GM23338 (cell line): ENCODE measurements around the gene MAGI1. TPM values are rescaled to one million over a fixed set of nuclear protein-coding genes. Genes with fewer than 3 reads are reported as not detected.
A peak's percentile ranks its signal among the peaks of the same experiment; 100 is the strongest.

Source experiments
- ATAC-seq: fragments of 200-7000 bp; cut with Tn5 transposase; 3 replicates; pipeline ENCODE4 v1.9.1; 2020
- DNase-seq: peaks from one replicate; pipeline ENCODE4 v3.0.0-alpha.2; 2015; ENCODE audit warnings: low spot score
- H2AFZ ChIP-seq: fragments of 200-600 bp; sonication (generic); 2 replicates; pipeline ENCODE4 v1.8.0; 2016; ENCODE audit warnings: antibody characterized with exemption, mild to moderate bottlenecking, moderate library complexity
- H3F3A ChIP-seq: fragments of 200-600 bp; sonication (generic); replicated peaks from 2 replicates; pipeline ENCODE4 v1.8.0; 2017; ENCODE audit warnings: antibody characterized with exemption, mixed run types, low read depth
- H3K27ac ChIP-seq: fragments of 200-600 bp; sonication (generic); 2 replicates; pipeline ENCODE4 v1.6.1; 2016; ENCODE audit warnings: low read depth
- H3K27me3 ChIP-seq: fragments of 200-600 bp; sonication (generic); 2 replicates; pipeline ENCODE4 v1.8.0; 2016; ENCODE audit warnings: mild to moderate bottlenecking, mixed run types, moderate library complexity; ENCODE audit not compliant: insufficient read depth
- H3K36me3 ChIP-seq: fragments of 200-600 bp; sonication (generic); 2 replicates; pipeline ENCODE4 v1.8.0; 2016; ENCODE audit warnings: mild to moderate bottlenecking; ENCODE audit not compliant: insufficient read depth
- H3K4me1 ChIP-seq: fragments of 200-600 bp; sonication (generic); 2 replicates; pipeline ENCODE4 v1.8.0; 2016; ENCODE audit warnings: mild to moderate bottlenecking, moderate library complexity; ENCODE audit not compliant: insufficient read depth
- H3K4me2 ChIP-seq: fragments of 200-600 bp; sonication (generic); 2 replicates; pipeline ENCODE4 v1.7.1; 2017; ENCODE audit warnings: mixed run types
- H3K4me3 ChIP-seq: fragments of 200-600 bp; sonication (generic); 2 replicates; pipeline ENCODE4 v1.6.1; 2016; ENCODE audit warnings: mixed run types
- H3K79me2 ChIP-seq: fragments of 200-600 bp; sonication (generic); replicated peaks from 2 replicates; pipeline ENCODE4 v1.8.0; 2017; ENCODE audit warnings: mild to moderate bottlenecking; ENCODE audit not compliant: insufficient read depth
- H3K9me2 ChIP-seq: fragments of 200-600 bp; sonication (generic); 2 replicates; pipeline ENCODE4 v1.8.0; 2017; ENCODE audit not compliant: insufficient read depth
- H4K20me1 ChIP-seq: fragments of 200-600 bp; sonication (generic); replicated peaks from 2 replicates; pipeline ENCODE4 v1.8.0; 2017; ENCODE audit warnings: mild to moderate bottlenecking; ENCODE audit not compliant: insufficient read depth
- H3K27ac Mint-ChIP-seq: 2 replicates; pipeline ENCODE4 v1.8.0; 2020; ENCODE audit warnings: inconsistent platforms, mild to moderate bottlenecking, moderate library complexity, mixed read lengths
- H3K27me3 Mint-ChIP-seq: 3 replicates; pipeline ENCODE4 v1.8.0; 2022; ENCODE audit warnings: low read depth, mild to moderate bottlenecking, moderate library complexity, mixed read lengths, inconsistent platforms; ENCODE audit not compliant: insufficient read depth, poor library complexity
- H3K36me3 Mint-ChIP-seq: 3 replicates; pipeline ENCODE4 v1.8.0; 2021; ENCODE audit warnings: low read depth, mild to moderate bottlenecking, inconsistent platforms, moderate library complexity, mixed read lengths
- H3K4me1 Mint-ChIP-seq: 3 replicates; pipeline ENCODE4 v1.8.0; 2020; ENCODE audit warnings: mild to moderate bottlenecking, inconsistent platforms, mixed read lengths
- H3K4me3 Mint-ChIP-seq: 3 replicates; pipeline ENCODE4 v1.8.0; 2021; ENCODE audit warnings: moderate library complexity, mild to moderate bottlenecking, inconsistent platforms, mixed read lengths
- H3K9me3 Mint-ChIP-seq: 3 replicates; pipeline ENCODE4 v1.8.0; 2020; ENCODE audit warnings: moderate library complexity, mild to moderate bottlenecking, inconsistent platforms, mixed read lengths
- ETS1 ChIP-seq: IDR thresholded peaks from 2 replicates; pipeline ENCODE4 v1.6.1; 2016; ENCODE audit warnings: antibody characterized with exemption
- EZH2phosphoT487 ChIP-seq: fragments of 200-600 bp; sonication (generic); IDR thresholded peaks from one replicate; pipeline ENCODE4 v1.8.1; 2018; ENCODE audit warnings: antibody characterized with exemption; ENCODE audit not compliant: unreplicated experiment
- NANOG ChIP-seq: IDR thresholded peaks from 2 replicates; pipeline ENCODE4 v1.6.1; 2016; ENCODE audit warnings: antibody characterized with exemption, borderline replicate concordance
- STAT1 ChIP-seq: IDR thresholded peaks from one replicate; pipeline ENCODE4 v1.6.1; 2016; ENCODE audit warnings: antibody characterized with exemption; ENCODE audit not compliant: unreplicated experiment
- ZNF331 ChIP-seq: fragments of 250-450 bp; sonication (Bioruptor Pico); IDR thresholded peaks from 2 replicates; pipeline ENCODE4 v1.5.0; 2020; ENCODE audit warnings: low read depth, mild to moderate bottlenecking, moderate library complexity
- polyA plus RNA-seq: library from polyadenylated mRNA; unstranded; fragments of >200 nt; fragmentation: Nextera tagmentation; extraction: Ambion mirVana; gene quantifications from 2 replicates; pipeline ENCODE4 v1.2.1, GENCODE V29; 2016
- total RNA-seq: library from RNA; depleted of rRNA; stranded (reverse); fragments of >200 nt; shearing (Covaris generic); gene quantifications from 2 replicates; pipeline ENCODE4 v1.2.3, GENCODE V29; 2014
- TF ChIP-seq, protein P1 (sequence below): IDR thresholded peaks from one replicate; pipeline ENCODE4 v1.6.1; 2018; ENCODE audit warnings: antibody characterized with exemption; ENCODE audit not compliant: unreplicated experiment
- TF ChIP-seq, protein P2 (sequence below), 2 experiments: fragments of 200-600 bp in 1 of 2; sonication (generic) in 1 of 2; conservative IDR thresholded peaks; 2 replicates each; pipeline versions ENCODE4 v1.5.1 to v1.6.1; 2016 to 2017; ENCODE audit warnings: antibody characterized with exemption in 2 of 2, low read depth in 2 of 2, mild to moderate bottlenecking in 2 of 2, moderate library complexity in 1 of 2

The MAGI1 gene
- total and polyA plus RNA-seq, 2 experiments from 2014 or later = 27.4 to 71.2 TPM

- Histone ChIP-seq H3K9me2 (no peaks in the 10 kb centered on the region; the same call in 1 of the 2 replicates), H3K27ac (no peak overlapping the region), H4K20me1 (no peaks in the 10 kb centered on the region), H3K36me3 (no peaks in the 10 kb centered on the region), H2AFZ (no peak overlapping the region), H3K27me3 (no peaks in the 10 kb centered on the region), H3K4me2 (no peak overlapping the region), H3K4me1 (peaks cover 14% of the 10 kb centered on the region), H3K4me3 (no peak overlapping the region), H3F3A (no peaks in the 10 kb centered on the region), H3K79me2 (no peaks in the 10 kb centered on the region)
- H3K4me3 Mint-ChIP-seq = no peak overlapping the region
- TF ChIP-seq, protein P1, sequence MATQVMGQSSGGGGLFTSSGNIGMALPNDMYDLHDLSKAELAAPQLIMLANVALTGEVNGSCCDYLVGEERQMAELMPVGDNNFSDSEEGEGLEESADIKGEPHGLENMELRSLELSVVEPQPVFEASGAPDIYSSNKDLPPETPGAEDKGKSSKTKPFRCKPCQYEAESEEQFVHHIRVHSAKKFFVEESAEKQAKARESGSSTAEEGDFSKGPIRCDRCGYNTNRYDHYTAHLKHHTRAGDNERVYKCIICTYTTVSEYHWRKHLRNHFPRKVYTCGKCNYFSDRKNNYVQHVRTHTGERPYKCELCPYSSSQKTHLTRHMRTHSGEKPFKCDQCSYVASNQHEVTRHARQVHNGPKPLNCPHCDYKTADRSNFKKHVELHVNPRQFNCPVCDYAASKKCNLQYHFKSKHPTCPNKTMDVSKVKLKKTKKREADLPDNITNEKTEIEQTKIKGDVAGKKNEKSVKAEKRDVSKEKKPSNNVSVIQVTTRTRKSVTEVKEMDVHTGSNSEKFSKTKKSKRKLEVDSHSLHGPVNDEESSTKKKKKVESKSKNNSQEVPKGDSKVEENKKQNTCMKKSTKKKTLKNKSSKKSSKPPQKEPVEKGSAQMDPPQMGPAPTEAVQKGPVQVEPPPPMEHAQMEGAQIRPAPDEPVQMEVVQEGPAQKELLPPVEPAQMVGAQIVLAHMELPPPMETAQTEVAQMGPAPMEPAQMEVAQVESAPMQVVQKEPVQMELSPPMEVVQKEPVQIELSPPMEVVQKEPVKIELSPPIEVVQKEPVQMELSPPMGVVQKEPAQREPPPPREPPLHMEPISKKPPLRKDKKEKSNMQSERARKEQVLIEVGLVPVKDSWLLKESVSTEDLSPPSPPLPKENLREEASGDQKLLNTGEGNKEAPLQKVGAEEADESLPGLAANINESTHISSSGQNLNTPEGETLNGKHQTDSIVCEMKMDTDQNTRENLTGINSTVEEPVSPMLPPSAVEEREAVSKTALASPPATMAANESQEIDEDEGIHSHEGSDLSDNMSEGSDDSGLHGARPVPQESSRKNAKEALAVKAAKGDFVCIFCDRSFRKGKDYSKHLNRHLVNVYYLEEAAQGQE = no peak
- TF ChIP-seq ETS1 = no peak
- no peak for TF ChIP-seq NANOG
- H3K4me1 Mint-ChIP-seq = peaks cover 21% of the 10 kb centered on the region
- no peaks in the 10 kb centered on the region for H3K36me3 Mint-ChIP-seq
- peak overlapping the region; percentile 28; the same call in 1 of the 2 replicates for H3K27ac Mint-ChIP-seq
- peaks cover 1% of the 10 kb centered on the region for H3K27me3 Mint-ChIP-seq
- DNase-seq (no peak), ATAC-seq (no peak)
- no peaks in the 10 kb centered on the region for H3K9me3 Mint-ChIP-seq
These were observed 373.8 kb downstream of the MAGI1 start for GRCh38 chr3:65664931-65665330.

DNA sequence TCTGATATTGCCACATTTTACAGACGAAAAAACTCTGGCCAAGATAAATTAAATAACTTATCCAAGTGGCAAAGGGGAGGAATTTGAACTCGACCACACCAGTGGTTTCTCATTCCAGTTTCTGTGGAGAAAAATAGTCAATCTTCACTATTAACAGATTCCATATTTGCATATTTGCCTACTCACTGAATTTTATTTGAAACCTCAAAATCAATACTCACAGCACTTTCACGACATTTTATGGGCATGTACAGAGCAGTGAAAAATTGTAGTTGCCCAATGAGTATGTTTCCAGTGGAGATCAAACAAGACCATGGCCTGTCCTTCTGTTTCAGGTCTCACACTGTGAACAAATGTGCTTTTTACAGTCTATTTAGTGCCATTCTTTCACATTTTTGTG lies 374.3 kb downstream of the MAGI1 start:
- H3K27me3 Mint-ChIP-seq = peaks cover 1% of the 10 kb centered on the region
- ATAC-seq = no peak
- H3K36me3 ChIP-seq = no peaks in the 10 kb centered on the region
- H3K9me3 Mint-ChIP-seq = no peaks in the 10 kb centered on the region
- H3F3A ChIP-seq = no peaks in the 10 kb centered on the region
- DNase-seq = no peak
- no peaks in the 10 kb centered on the region for H4K20me1 ChIP-seq
- no peak overlapping the region; the same call in 1 of the 2 replicates for H3K27ac Mint-ChIP-seq
- H3K9me2 ChIP-seq = no peaks in the 10 kb centered on the region; the same call in 1 of the 2 replicates
- H3K79me2 ChIP-seq = no peaks in the 10 kb centered on the region
- no peaks in the 10 kb centered on the region for H3K27me3 ChIP-seq
- no peak overlapping the region for H3K27ac ChIP-seq
- H3K36me3 Mint-ChIP-seq = no peaks in the 10 kb centered on the region
- H3K4me3 ChIP-seq = no peak overlapping the region
- no peak overlapping the region for H3K4me2 ChIP-seq
- peaks cover 16% of the 10 kb centered on the region; the same call in 2 of the 3 replicates for H3K4me1 Mint-ChIP-seq
- no peak overlapping the region for H2AFZ ChIP-seq
- H3K4me3 Mint-ChIP-seq = no peak overlapping the region
- peaks cover 14% of the 10 kb centered on the region for H3K4me1 ChIP-seq
- TF ChIP-seq ZNF331 = no peak
- TF ChIP-seq STAT1 = no peak
- TF ChIP-seq, protein P1 = no peak
- no peak for TF ChIP-seq ETS1
- TF ChIP-seq, protein P2, sequence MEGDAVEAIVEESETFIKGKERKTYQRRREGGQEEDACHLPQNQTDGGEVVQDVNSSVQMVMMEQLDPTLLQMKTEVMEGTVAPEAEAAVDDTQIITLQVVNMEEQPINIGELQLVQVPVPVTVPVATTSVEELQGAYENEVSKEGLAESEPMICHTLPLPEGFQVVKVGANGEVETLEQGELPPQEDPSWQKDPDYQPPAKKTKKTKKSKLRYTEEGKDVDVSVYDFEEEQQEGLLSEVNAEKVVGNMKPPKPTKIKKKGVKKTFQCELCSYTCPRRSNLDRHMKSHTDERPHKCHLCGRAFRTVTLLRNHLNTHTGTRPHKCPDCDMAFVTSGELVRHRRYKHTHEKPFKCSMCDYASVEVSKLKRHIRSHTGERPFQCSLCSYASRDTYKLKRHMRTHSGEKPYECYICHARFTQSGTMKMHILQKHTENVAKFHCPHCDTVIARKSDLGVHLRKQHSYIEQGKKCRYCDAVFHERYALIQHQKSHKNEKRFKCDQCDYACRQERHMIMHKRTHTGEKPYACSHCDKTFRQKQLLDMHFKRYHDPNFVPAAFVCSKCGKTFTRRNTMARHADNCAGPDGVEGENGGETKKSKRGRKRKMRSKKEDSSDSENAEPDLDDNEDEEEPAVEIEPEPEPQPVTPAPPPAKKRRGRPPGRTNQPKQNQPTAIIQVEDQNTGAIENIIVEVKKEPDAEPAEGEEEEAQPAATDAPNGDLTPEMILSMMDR (conservative IDR thresholded peaks at IDR 0.05; ENCODE audit: low read depth in 2 of 2) = no peak
- no peak for TF ChIP-seq EZH2phosphoT487
